ENCODE results near the gene FANCI.
"Not testable (repeated sequence)": the region's sequence is repeated elsewhere in the genome, so short reads cannot be mapped to it uniquely, and the experiment has no call there.

The FANCI gene

GRCh38 chr15:89221543-89221942 is 22.2 kb upstream of the FANCI start, which contains the start of gene RLBP1:
RLBP1 (minus strand) TSS chr15:89221579; CDS start chr15:89218975, 2,604 bp downstream.
- DNase-seq (ENCODE audit: low spot score), result no peak
- no peak for FAIRE-seq

- no peak for DNase-seq (ENCODE audit: low spot score)
- FAIRE-seq, result no peak
Observed at GRCh38 chr15:89225588-89225987, 18.2 kb upstream of the FANCI start.

- DNase-seq (ENCODE audit: low spot score) (no peak), FAIRE-seq (no peak)
Observed at GRCh38 chr15:89226359-89227221, 17.2 kb upstream of the FANCI start.

GRCh38 chr15:89227425-89227824 is 16.4 kb upstream of the FANCI start:
- FAIRE-seq (no peak), DNase-seq (ENCODE audit: low spot score) (no peak)

GRCh38 chr15:89230277-89230676 is 13.5 kb upstream of the FANCI start:
- DNase-seq (ENCODE audit: low spot score) (no peak), FAIRE-seq (no peak)

GRCh38 chr15:89231832-89232231 is 11.9 kb upstream of the FANCI start:
- FAIRE-seq (no peak), DNase-seq (ENCODE audit: low spot score) (no peak)

- DNase-seq (ENCODE audit: low spot score); FAIRE-seq: not testable (repeated sequence)
Observed at GRCh38 chr15:89239883-89240810, 3.6 kb upstream of the FANCI start.

GRCh38 chr15:89243046-89243690 is 611 bp upstream of the FANCI start:
- FAIRE-seq, result no peak

GRCh38 chr15:89244574-89244903 is 760 bp downstream of the FANCI start:
- DNase-seq (ENCODE audit: low spot score) (no peak), FAIRE-seq (no peak)

More at GRCh38 chr15:89243046-89243690, 611 bp upstream of the FANCI start:
- no peak for DNase-seq (ENCODE audit: low spot score)

- FAIRE-seq, result no peak
- no peak for DNase-seq (ENCODE audit: low spot score)
Observed at GRCh38 chr15:89247446-89247845, 3.7 kb downstream of the FANCI start.

- DNase-seq (ENCODE audit: low spot score), result no peak
- FAIRE-seq, result no peak
Observed at GRCh38 chr15:89248584-89248983, 4.8 kb downstream of the FANCI start.

- not testable (repeated sequence) for FAIRE-seq; DNase-seq (ENCODE audit: low spot score)
Observed at GRCh38 chr15:89250142-89250541, 6.4 kb downstream of the FANCI start.

GRCh38 chr15:89277281-89277680 is 33.5 kb downstream of the FANCI start:
- not testable (repeated sequence) for DNase-seq (ENCODE audit: low spot score); FAIRE-seq

GRCh38 chr15:89278307-89278706 is 34.5 kb downstream of the FANCI start:
- no peak for DNase-seq (ENCODE audit: low spot score)
- no peak for FAIRE-seq

- FAIRE-seq (no peak), DNase-seq (ENCODE audit: low spot score) (no peak)
Observed at GRCh38 chr15:89282631-89283030, 38.9 kb downstream of the FANCI start.

- FAIRE-seq (no peak), DNase-seq (ENCODE audit: low spot score) (no peak)
Observed at GRCh38 chr15:89283201-89283600, 39.4 kb downstream of the FANCI start.

GRCh38 chr15:89291934-89292438 is 48.2 kb downstream of the FANCI start:
- FAIRE-seq (no peak), DNase-seq (ENCODE audit: low spot score) (no peak)

GRCh38 chr15:89293012-89293411 is 49.2 kb downstream of the FANCI start:
- no peak for FAIRE-seq

GRCh38 chr15:89299896-89300295 is 56.1 kb downstream of the FANCI start:
- DNase-seq (ENCODE audit: low spot score) (no peak), FAIRE-seq (no peak)

More at GRCh38 chr15:89293012-89293411, 49.2 kb downstream of the FANCI start:
- DNase-seq (ENCODE audit: low spot score), result no peak

- FAIRE-seq (no peak), DNase-seq (ENCODE audit: low spot score) (no peak)
Observed at GRCh38 chr15:89301304-89302089, 57.7 kb downstream of the FANCI start.

- no peak for FAIRE-seq
Observed at GRCh38 chr15:89303986-89304385, 60.2 kb downstream of the FANCI start.

More at GRCh38 chr15:89303986-89304385, 60.2 kb downstream of the FANCI start:
- DNase-seq (ENCODE audit: low spot score), result no peak
